SK-N-SH (cell line): Measurements from ENCODE around the gene AZU1. TPM values are rescaled to one million over a fixed set of nuclear protein-coding genes. Genes with fewer than 3 reads are reported as not detected.

ENCODE experiments used
- CTCF ChIA-PET: fragments of 300-600, 350-600 bp; formaldehyde crosslinking; extraction: SDS; loops from one replicate; lab custom pipeline; 2021; lab: Yijun Ruan, JAX
- POLR2A ChIA-PET: fragments of 350-600 bp; sonication (Branson Sonifier 250); formaldehyde crosslinking; extraction: SDS; loops from one replicate; lab custom pipeline; 2020; ENCODE audit warnings: antibody characterized with exemption, inconsistent platforms; lab: Yijun Ruan, JAX
- DNase-seq: peaks from one replicate; pipeline ENCODE4 v3.0.0; 2012
- H2AFZ ChIP-seq: fragments of 200-600 bp; sonication (generic); 2 replicates; pipeline ENCODE4 v1.8.1; 2016; ENCODE audit warnings: antibody characterized with exemption, mild to moderate bottlenecking, low read depth
- H3F3A ChIP-seq: fragments of 200-600 bp; sonication (generic); replicated peaks from 2 replicates; pipeline ENCODE3; 2016; ENCODE audit warnings: antibody characterized with exemption, mild to moderate bottlenecking; ENCODE audit not compliant: insufficient read depth
- H3K27ac ChIP-seq, 2 experiments: fragments of 200-500 bp in 1 of 2; fragments of 200-600 bp in 1 of 2; sonication (Bioruptor generic) in 1 of 2; sonication (generic), shearing (Covaris generic) in 1 of 2; 2 replicates each; pipeline versions ENCODE4 v1.5.1 to v1.6.1; 2014 to 2016; ENCODE audit warnings: low read depth in 2 of 2, inconsistent platforms in 1 of 2, low read length in 1 of 2, mild to moderate bottlenecking in 1 of 2, mixed read lengths in 1 of 2
- H3K27me3 ChIP-seq: fragments of 200-600 bp; sonication (generic), shearing (Covaris generic); 2 replicates; pipeline ENCODE4 v1.6.1; 2016; ENCODE audit warnings: mixed run types; ENCODE audit not compliant: insufficient read depth
- H3K36me3 ChIP-seq, 2 experiments: fragments of 200-500 bp in 1 of 2; fragments of 200-600 bp in 1 of 2; sonication (Bioruptor generic) in 1 of 2; sonication (generic) in 1 of 2; replicated peaks in 1 of 2; 2 replicates each; pipeline versions ENCODE3 to v1.5.1; 2014 to 2016; ENCODE audit warnings: low read length in 1 of 2, mild to moderate bottlenecking in 1 of 2; ENCODE audit not compliant: insufficient read depth in 2 of 2, control insufficient read depth in 1 of 2
- H3K4me1 ChIP-seq, 2 experiments: fragments of 200-500 bp in 1 of 2; fragments of 200-600 bp in 1 of 2; sonication (Bioruptor generic) in 1 of 2; sonication (generic), shearing (Covaris generic) in 1 of 2; 2 replicates each; pipeline versions ENCODE4 v1.5.1 to v1.6.1; 2014 to 2016; ENCODE audit warnings: low read depth in 1 of 2, low read length in 1 of 2, mixed run types in 1 of 2; ENCODE audit not compliant: insufficient read depth in 2 of 2, control insufficient read depth in 1 of 2
- H3K4me2 ChIP-seq: fragments of 200-600 bp; sonication (generic), shearing (Covaris generic); 2 replicates; pipeline ENCODE4 v1.6.1; 2017; ENCODE audit warnings: mixed run types
- H3K4me3 ChIP-seq, 2 experiments: fragments of 200-500 bp in 1 of 2; fragments of 200-600 bp in 1 of 2; sonication (Bioruptor generic) in 1 of 2; sonication (generic), shearing (Covaris generic) in 1 of 2; 2 replicates each; pipeline versions ENCODE4 v1.5.1 to v1.8.1; 2014 to 2016; ENCODE audit warnings: low read depth in 2 of 2, inconsistent platforms in 1 of 2, low read length in 1 of 2, mild to moderate bottlenecking in 1 of 2, mixed read lengths in 1 of 2, moderate library complexity in 1 of 2
- H3K79me2 ChIP-seq: fragments of 200-600 bp; sonication (generic); 2 replicates; pipeline ENCODE4 v1.8.1; 2017; ENCODE audit warnings: mild to moderate bottlenecking; ENCODE audit not compliant: insufficient read depth
- H3K9ac ChIP-seq: fragments of 200-600 bp; sonication (generic); 2 replicates; pipeline ENCODE4 v1.6.1; 2017; ENCODE audit warnings: mixed run types
- H3K9me2 ChIP-seq: fragments of 200-600 bp; sonication (generic); 2 replicates; pipeline ENCODE4 v1.6.1; 2017; ENCODE audit warnings: mixed run types
- H3K9me3 ChIP-seq: fragments of 200-600 bp; sonication (generic); 2 replicates; pipeline ENCODE4 v1.6.1; 2017; ENCODE audit warnings: mixed run types, mild to moderate bottlenecking, moderate library complexity
- H4K20me1 ChIP-seq: fragments of 200-600 bp; sonication (generic); 2 replicates; pipeline ENCODE4 v1.6.1; 2017; ENCODE audit warnings: mild to moderate bottlenecking, mixed run types; ENCODE audit not compliant: insufficient read depth
- CHD2 ChIP-seq: fragments of 150-350 bp; IDR thresholded peaks from 2 replicates; pipeline ENCODE4 v1.6.1; 2018; ENCODE audit warnings: low read length; ENCODE audit not compliant: partially characterized antibody
- EP300 ChIP-seq, 2 experiments: IDR thresholded peaks; 2 replicates each; pipeline versions ENCODE4 v1.4.0 to v1.6.1; 2012; ENCODE audit warnings: borderline replicate concordance in 1 of 2, low read depth in 1 of 2, low read length in 1 of 2
- FOXM1 ChIP-seq: IDR thresholded peaks from 2 replicates; pipeline ENCODE4 v1.4.0; 2012; ENCODE audit warnings: low read depth, mild to moderate bottlenecking
- GATA2 ChIP-seq: sonication (generic); formaldehyde crosslinking; IDR thresholded peaks from 2 replicates; pipeline ENCODE4 v1.5.0; 2020; ENCODE audit warnings: mild to moderate bottlenecking, missing genetic modification reagents
- JUND ChIP-seq: IDR thresholded peaks from 2 replicates; pipeline ENCODE4 v1.4.0; 2012
- MEF2A ChIP-seq: IDR thresholded peaks from 2 replicates; pipeline ENCODE4 v1.4.0; 2012; ENCODE audit warnings: low read depth, borderline replicate concordance
- MXI1 ChIP-seq: IDR thresholded peaks from 2 replicates; pipeline ENCODE4 v1.6.1; 2012; ENCODE audit warnings: mild to moderate bottlenecking, low read depth, low read length, improper control_type of control experiment
- NRF1 ChIP-seq: IDR thresholded peaks from 2 replicates; pipeline ENCODE4 v1.6.1; 2012; ENCODE audit warnings: low read depth, mild to moderate bottlenecking, low read length
- RAD21 ChIP-seq: IDR thresholded peaks from 2 replicates; pipeline ENCODE4 v1.6.1; 2012; ENCODE audit warnings: mild to moderate bottlenecking, low read length
- RCOR1 ChIP-seq: fragments of 150-350 bp; IDR thresholded peaks from 2 replicates; pipeline ENCODE4 v1.6.1; 2017; ENCODE audit warnings: antibody characterized with exemption, low read length
- RFX5 ChIP-seq: IDR thresholded peaks from 2 replicates; pipeline ENCODE4 v1.6.1; 2012; ENCODE audit warnings: mild to moderate bottlenecking, improper control_type of control experiment, low read length
- RXRA ChIP-seq: IDR thresholded peaks from 2 replicates; pipeline ENCODE4 v1.4.0; 2012; ENCODE audit warnings: low read depth, mild to moderate bottlenecking, borderline replicate concordance
- TAF1 ChIP-seq: IDR thresholded peaks from 2 replicates; pipeline ENCODE4 v1.6.1; 2012; ENCODE audit warnings: low read depth, mild to moderate bottlenecking, low read length, moderate library complexity, borderline replicate concordance
- WGBS: methylation state at CpG from one replicate; pipeline ENCODE4 v1.1.6; 2017; ENCODE audit warnings: low lambda C conversion rate; 5-methylcytosine and 5-hydroxymethylcytosine counted together
- polyA plus RNA-seq, 3 experiments: library from polyadenylated mRNA; depleted of rRNA; stranded (reverse); fragments of >200 nt; gene quantifications; 2 replicates each; pipeline ENCODE4 v1.2.3, GENCODE V29; 2012
- TF ChIP-seq, protein P1 (sequence below): fragments of 200-600 bp; sonication (generic); IDR thresholded peaks from 2 replicates; pipeline ENCODE4 v1.6.1; 2017; ENCODE audit warnings: antibody characterized with exemption, mild to moderate bottlenecking, moderate library complexity
- TF ChIP-seq, protein P2 (sequence below): fragments of 150-350 bp; IDR thresholded peaks from 2 replicates; pipeline ENCODE4 v1.6.1; 2017; ENCODE audit warnings: antibody characterized with exemption, low read length, low read depth, borderline replicate concordance
- TF ChIP-seq, protein P3 (sequence below): IDR thresholded peaks from 2 replicates; pipeline ENCODE4; 2012

The AZU1 gene
- polyA plus RNA-seq, 1 of the 3 experiments (the other 2 are of a cell fraction) = 0.15 TPM

DNA sequence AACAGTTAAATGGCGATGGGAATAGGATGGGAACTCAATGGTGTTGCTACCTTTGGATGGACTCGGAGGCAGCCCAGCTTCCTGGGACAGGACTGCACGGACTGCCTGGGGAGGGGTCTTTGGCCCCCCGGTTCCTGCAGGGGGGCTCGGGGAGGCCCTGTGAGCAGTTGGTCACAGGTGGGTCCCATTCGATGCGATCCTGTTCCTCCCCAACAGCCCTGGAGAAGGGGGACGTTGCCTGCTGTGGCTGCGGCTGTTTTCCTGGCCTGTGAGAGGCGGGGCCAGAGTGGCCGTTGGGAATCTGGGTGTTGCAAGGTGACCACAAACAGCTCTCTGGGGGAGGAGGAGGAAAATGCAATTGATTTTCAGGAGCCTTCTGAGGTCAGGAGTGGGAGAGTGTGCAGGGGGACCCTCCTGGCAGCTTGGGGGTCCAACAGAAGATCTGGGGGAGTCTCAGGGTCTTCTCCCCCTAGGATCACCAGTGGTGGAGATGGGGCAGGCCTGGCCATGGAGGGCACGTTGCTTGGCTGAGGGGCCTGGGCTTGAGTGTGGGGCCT is 4.0 kb upstream of the AZU1 start:
- Histone ChIP-seq H3K4me2 (no peak overlapping the region), H3K36me3 (no peaks in the 10 kb centered on the region), H3K79me2 (no peaks in the 10 kb centered on the region), H3K9me3 (no peaks in the 10 kb centered on the region), H3K9ac (no peak overlapping the region), H4K20me1 (no peaks in the 10 kb centered on the region), H2AFZ (no peak overlapping the region), H3K27ac (no peak overlapping the region), H3K4me1 (no peaks in the 10 kb centered on the region; a peak in 1 of 4 replicates), H3K9me2 (no peaks in the 10 kb centered on the region), H3K4me3 (no peak overlapping the region), H3K27me3 (no peaks in the 10 kb centered on the region), H3F3A (peaks cover 3% of the 10 kb centered on the region)
- CTCF ChIA-PET = interaction anchor here (0.7 kb wide), 1 partner anchor 92 kb away, joined by 3 read pairs; no protein-coding TSS in a partner anchor
- DNase-seq = no peak
- 100% methylated on average over 3 of the region's 12 CpGs for WGBS
- POLR2A ChIA-PET = no interaction called here
- TF ChIP-seq, protein P1, sequence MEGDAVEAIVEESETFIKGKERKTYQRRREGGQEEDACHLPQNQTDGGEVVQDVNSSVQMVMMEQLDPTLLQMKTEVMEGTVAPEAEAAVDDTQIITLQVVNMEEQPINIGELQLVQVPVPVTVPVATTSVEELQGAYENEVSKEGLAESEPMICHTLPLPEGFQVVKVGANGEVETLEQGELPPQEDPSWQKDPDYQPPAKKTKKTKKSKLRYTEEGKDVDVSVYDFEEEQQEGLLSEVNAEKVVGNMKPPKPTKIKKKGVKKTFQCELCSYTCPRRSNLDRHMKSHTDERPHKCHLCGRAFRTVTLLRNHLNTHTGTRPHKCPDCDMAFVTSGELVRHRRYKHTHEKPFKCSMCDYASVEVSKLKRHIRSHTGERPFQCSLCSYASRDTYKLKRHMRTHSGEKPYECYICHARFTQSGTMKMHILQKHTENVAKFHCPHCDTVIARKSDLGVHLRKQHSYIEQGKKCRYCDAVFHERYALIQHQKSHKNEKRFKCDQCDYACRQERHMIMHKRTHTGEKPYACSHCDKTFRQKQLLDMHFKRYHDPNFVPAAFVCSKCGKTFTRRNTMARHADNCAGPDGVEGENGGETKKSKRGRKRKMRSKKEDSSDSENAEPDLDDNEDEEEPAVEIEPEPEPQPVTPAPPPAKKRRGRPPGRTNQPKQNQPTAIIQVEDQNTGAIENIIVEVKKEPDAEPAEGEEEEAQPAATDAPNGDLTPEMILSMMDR = no peak
- TF ChIP-seq JUND (no peak), NRF1 (no peak), RAD21 (no peak), MEF2A (no peak), RCOR1 (no peak), GATA2 (CRISPR knock-in tag) (no peak), RXRA (no peak), TAF1 (no peak), FOXM1 (no peak), RFX5 (no peak), MXI1 (no peak), CHD2 (no peak), EP300 (IDR thresholded peaks at IDR 0.05; ENCODE audit: borderline replicate concordance in 1 of 2, low read depth in 1 of 2, low read length in 1 of 2) (no peak)
- TF ChIP-seq, protein P2, sequence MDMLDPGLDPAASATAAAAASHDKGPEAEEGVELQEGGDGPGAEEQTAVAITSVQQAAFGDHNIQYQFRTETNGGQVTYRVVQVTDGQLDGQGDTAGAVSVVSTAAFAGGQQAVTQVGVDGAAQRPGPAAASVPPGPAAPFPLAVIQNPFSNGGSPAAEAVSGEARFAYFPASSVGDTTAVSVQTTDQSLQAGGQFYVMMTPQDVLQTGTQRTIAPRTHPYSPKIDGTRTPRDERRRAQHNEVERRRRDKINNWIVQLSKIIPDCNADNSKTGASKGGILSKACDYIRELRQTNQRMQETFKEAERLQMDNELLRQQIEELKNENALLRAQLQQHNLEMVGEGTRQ = no peak
- TF ChIP-seq, protein P3, sequence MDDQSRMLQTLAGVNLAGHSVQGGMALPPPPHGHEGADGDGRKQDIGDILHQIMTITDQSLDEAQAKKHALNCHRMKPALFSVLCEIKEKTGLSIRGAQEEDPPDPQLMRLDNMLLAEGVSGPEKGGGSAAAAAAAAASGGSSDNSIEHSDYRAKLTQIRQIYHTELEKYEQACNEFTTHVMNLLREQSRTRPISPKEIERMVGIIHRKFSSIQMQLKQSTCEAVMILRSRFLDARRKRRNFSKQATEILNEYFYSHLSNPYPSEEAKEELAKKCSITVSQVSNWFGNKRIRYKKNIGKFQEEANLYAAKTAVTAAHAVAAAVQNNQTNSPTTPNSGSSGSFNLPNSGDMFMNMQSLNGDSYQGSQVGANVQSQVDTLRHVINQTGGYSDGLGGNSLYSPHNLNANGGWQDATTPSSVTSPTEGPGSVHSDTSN = no peak
